K562 (cell line): ENCODE measurements around the gene CXCL9. TPM values are rescaled to one million over a fixed set of nuclear protein-coding genes. Genes with fewer than 3 reads are reported as not detected.
"Not testable (repeated sequence)": the region's sequence is repeated elsewhere in the genome, so short reads cannot be mapped to it uniquely, and the experiment has no call there.

Experiments used
- ATAC-seq: fragments of 200-7000 bp; cut with Tn5 transposase; 3 replicates; pipeline ENCODE4 v1.9.1; 2020; ENCODE audit warnings: moderate library complexity
- BruUV-seq: library from RNA; stranded (reverse); fragments of 400-500 nt; replicated peaks from 2 replicates; lab custom pipeline; 2021; lab: Mats Ljungman, UMichigan
- CTCF ChIA-PET: fragments of 300-600 bp; formaldehyde crosslinking; extraction: SDS; loops from one replicate; lab custom pipeline; 2021; ENCODE audit warnings: low intra/inter-chr PET ratio; lab: Yijun Ruan, JAX
- POLR2A ChIA-PET: fragments of 300-600, 350-650 bp; sonication (Branson Sonifier 250); formaldehyde crosslinking; extraction: SDS; loops from one replicate; lab custom pipeline; 2021; ENCODE audit warnings: antibody characterized with exemption, inconsistent platforms; lab: Yijun Ruan, JAX
- DNase-seq, 4 experiments: peaks; one replicate each; pipeline versions ENCODE4 v3.0.0 to v3.0.0-alpha.2; 2011 to 2018; ENCODE audit warnings: low spot score in 3 of 4, mixed read lengths in 3 of 4; ENCODE audit errors: extremely low read depth in 1 of 4
- FAIRE-seq: peaks from 2 replicates; lab custom pipeline; 2011; peaks lifted over from hg19 to GRCh38; lab: Jason Lieb, UNC
- H2AFZ ChIP-seq: 2 replicates; pipeline ENCODE4 v1.6.0; 2011; ENCODE audit warnings: low read depth, low read length, control low read depth, inconsistent platforms
- H3K27ac ChIP-seq: fragments of 200-600 bp; 3 replicates; pipeline ENCODE4 v1.8.0; 2011; ENCODE audit warnings: low read depth, mild to moderate bottlenecking, control low read depth, inconsistent platforms, low read length, moderate library complexity, mixed read lengths; ENCODE audit errors: extremely low read depth
- H3K27me3 ChIP-seq, 2 experiments: fragments of 300-600 bp in 1 of 2; 2 replicates in 1 of 2; 3 replicates in 1 of 2; pipeline versions ENCODE4 v1.6.0 to v1.8.0; 2011; ENCODE audit warnings: inconsistent platforms in 2 of 2, low read length in 2 of 2, mild to moderate bottlenecking in 1 of 2, mixed read lengths in 1 of 2, moderate library complexity in 1 of 2; ENCODE audit not compliant: control insufficient read depth in 2 of 2, insufficient read depth in 2 of 2
- H3K36me3 ChIP-seq: fragments of 300-600 bp; 3 replicates; pipeline ENCODE4 v1.8.0; 2011; ENCODE audit warnings: mild to moderate bottlenecking, low read length, inconsistent platforms; ENCODE audit not compliant: control insufficient read depth, insufficient read depth
- H3K4me1 ChIP-seq, 2 experiments: fragments of 200-600 bp in 1 of 2; replicated peaks in 1 of 2; 2 replicates in 1 of 2; 3 replicates in 1 of 2; pipeline versions ENCODE4 v1.5.1 to v1.8.0; 2011; ENCODE audit warnings: inconsistent platforms in 2 of 2, low read length in 2 of 2, mild to moderate bottlenecking in 1 of 2, mixed read lengths in 1 of 2, moderate library complexity in 1 of 2; ENCODE audit not compliant: control insufficient read depth in 2 of 2, insufficient read depth in 2 of 2
- H3K4me2 ChIP-seq: 2 replicates; pipeline ENCODE4 v1.6.1; 2011; ENCODE audit warnings: low read length, control low read depth, inconsistent platforms, mixed read lengths; ENCODE audit not compliant: insufficient read depth
- H3K4me3 ChIP-seq: fragments of 200-600 bp; sonication (generic), shearing (Covaris generic); 2 replicates; pipeline ENCODE4 v1.5.1; 2016; ENCODE audit warnings: control low read depth, inconsistent platforms
- H3K79me2 ChIP-seq: fragments of 200-600 bp; 3 replicates; pipeline ENCODE4 v1.8.0; 2011; ENCODE audit warnings: low read length, inconsistent platforms; ENCODE audit not compliant: control insufficient read depth, insufficient read depth
- H3K9ac ChIP-seq, 2 experiments: 2 replicates each; pipeline versions ENCODE4 v1.6.0 to v1.6.1; 2011; ENCODE audit warnings: low read depth in 2 of 2, low read length in 2 of 2, control low read depth in 1 of 2, inconsistent platforms in 1 of 2, mild to moderate bottlenecking in 1 of 2, mixed read lengths in 1 of 2; ENCODE audit not compliant: insufficient read depth in 1 of 2
- H3K9me1 ChIP-seq: one replicate; pipeline ENCODE4 v1.6.0; 2011; ENCODE audit warnings: inconsistent platforms, mild to moderate bottlenecking, low read length, moderate library complexity; ENCODE audit not compliant: control insufficient read depth, insufficient read depth
- H3K9me3 ChIP-seq: replicated peaks from 2 replicates; pipeline ENCODE4 v1.5.1; 2011; ENCODE audit warnings: low read depth, low read length, inconsistent platforms; ENCODE audit not compliant: control insufficient read depth, insufficient read depth
- H4K20me1 ChIP-seq: replicated peaks from 2 replicates; pipeline ENCODE4 v1.6.1; 2011; ENCODE audit warnings: low read length, inconsistent platforms, mixed read lengths; ENCODE audit not compliant: control insufficient read depth, insufficient read depth
- CEBPB ChIP-seq: fragments of 450-650 bp; IDR thresholded peaks from 2 replicates; pipeline ENCODE4 v1.6.1; 2016; ENCODE audit warnings: missing genetic modification characterization, missing compliant biosample characterization
- CGGBP1 ChIP-seq: fragments of 250-450 bp; sonication (Bioruptor Pico); IDR thresholded peaks from 2 replicates; pipeline ENCODE4 v1.9.0; 2021; ENCODE audit warnings: mild to moderate bottlenecking
- DLX4 ChIP-seq: fragments of 250-450 bp; sonication (Bioruptor Pico); IDR thresholded peaks from 2 replicates; pipeline ENCODE4 v1.6.1; 2021; ENCODE audit warnings: mild to moderate bottlenecking
- ELF4 ChIP-seq: fragments of 450-650 bp; formaldehyde crosslinking; IDR thresholded peaks from 2 replicates; pipeline ENCODE4 v1.4.0; 2022; ENCODE audit warnings: missing genetic modification characterization
- EP300 ChIP-seq: IDR thresholded peaks from 2 replicates; pipeline ENCODE4 v1.6.1; 2012; ENCODE audit warnings: low read length, improper control_type of control experiment
- ETV1 ChIP-seq: fragments of 450-650 bp; conservative IDR thresholded peaks from 2 replicates; pipeline ENCODE4 v1.6.1; 2016; ENCODE audit warnings: missing genetic modification characterization, control low read depth, low read depth, missing compliant biosample characterization
- HDAC8 ChIP-seq: fragments of 450-650 bp; IDR thresholded peaks from 2 replicates; pipeline ENCODE4 v1.6.1; 2016; ENCODE audit warnings: mild to moderate bottlenecking, missing genetic modification characterization, moderate library complexity, missing compliant biosample characterization
- IRF2 ChIP-seq: sonication (generic); formaldehyde crosslinking; IDR thresholded peaks from 2 replicates; pipeline ENCODE4 v1.8.1; 2022; ENCODE audit warnings: mild to moderate bottlenecking, missing genetic modification reagents
- MIER1 ChIP-seq: fragments of 450-650 bp; IDR thresholded peaks from 2 replicates; pipeline ENCODE4 v1.6.1; 2016; ENCODE audit warnings: antibody characterized with exemption, mild to moderate bottlenecking, low read depth
- PTTG1 ChIP-seq: fragments of 450-650 bp; IDR thresholded peaks from 2 replicates; pipeline ENCODE4 v1.6.1; 2016; ENCODE audit warnings: low read depth, mild to moderate bottlenecking, missing genetic modification characterization, missing compliant biosample characterization
- RBM22 ChIP-seq: fragments of 200-400 bp; formaldehyde crosslinking; IDR thresholded peaks from 2 replicates; pipeline ENCODE4 v1.6.1; 2018; ENCODE audit warnings: low read length, low read depth; ENCODE audit not compliant: poor library complexity, severe bottlenecking
- TEAD4 ChIP-seq, 2 experiments: sonication (generic) in 1 of 2; formaldehyde crosslinking in 1 of 2; IDR thresholded peaks; 2 replicates each; pipeline versions ENCODE4 v1.6.1 to v1.8.0; 2012 to 2022; ENCODE audit warnings: borderline replicate concordance in 1 of 2, inconsistent platforms in 1 of 2, low read length in 1 of 2, mild to moderate bottlenecking in 1 of 2, missing genetic modification reagents in 1 of 2
- ZBED1 ChIP-seq: IDR thresholded peaks from 2 replicates; pipeline ENCODE4 v1.6.1; 2014
- WGBS: fragments of 100-300 bp; shearing (Covaris generic); methylation state at CpG from one replicate; pipeline ENCODE4 v1.1.6; 2016; ENCODE audit warnings: low coverage, mixed read lengths; ENCODE audit not compliant: insufficient coverage; ENCODE audit errors: missing lambda C conversion rate; 5-methylcytosine and 5-hydroxymethylcytosine counted together
- in situ Hi-C: fragments of 300-500 bp; cut with MboI; formaldehyde crosslinking; loops from 4 replicates; pipeline ENCODE4 v1.15.0; 2018; ENCODE audit warnings: inconsistent platforms, mixed read lengths
- intact Hi-C: fragments of 100-400 bp; cut with micrococcal nuclease; formaldehyde crosslinking; loops from 2 replicates; pipeline ENCODE4 v1.14.2; 2022
- polyA plus RNA-seq, 8 experiments: library from polyadenylated mRNA; depleted of rRNA in 4 of 8; stranded (reverse) in 5 of 8; unstranded in 3 of 8; fragments of >200 nt; fragmentation: Nextera tagmentation in 2 of 8; fragmentation: Illumina TruSeq in 1 of 8; extraction: Ambion mirVana in 2 of 8; extraction: Trizol in 1 of 8; gene quantifications; 2 replicates each; pipeline versions ENCODE4 v1.2.1 to v1.2.3, GENCODE V29; 2011 to 2014; ENCODE audit warnings: inconsistent platforms in 1 of 8, missing spikeins in 1 of 8
- total RNA-seq, 7 experiments: library from RNA; depleted of rRNA in 6 of 7; stranded (reverse); fragments of >200 nt in 6 of 7; fragmentation: Illumina TruSeq in 2 of 7; extraction: Trizol in 2 of 7; gene quantifications; 2 replicates each; pipeline versions ENCODE4 v1.2.1 to v1.2.3, GENCODE V29; 2011 to 2021; ENCODE audit warnings: low replicate concordance in 1 of 7

CXCL9 gene
- total and polyA plus RNA-seq, 9 of the 15 experiments (the other 6 are each of a cell fraction or from before 2014, with no cell fraction given): not detected

GRCh38 chr4:75998525-75999147, 8.7 kb downstream of the CXCL9 start:
- ChIA-PET CTCF (interaction anchor here (0.9 kb wide), 1 partner anchor 68 kb away, joined by 4 read pairs; no protein-coding TSS in a partner anchor), POLR2A (interaction anchor here (1.1 kb wide), 1 partner anchor 75 kb away, joined by 3 read pairs; the partner anchor contains the start of gene ART3)
- H3K4me2 ChIP-seq, H3K9ac ChIP-seq, H2AFZ ChIP-seq, H3K27ac ChIP-seq, H4K20me1 ChIP-seq, ATAC-seq, H3K36me3 ChIP-seq, H3K27me3 ChIP-seq, BruUV-seq, H3K4me1 ChIP-seq, H3K4me3 ChIP-seq, H3K9me1 ChIP-seq, H3K79me2 ChIP-seq, H3K9me3 ChIP-seq, FAIRE-seq, DNase-seq: not testable (repeated sequence)
- intact Hi-C loops: loop anchor here (5.0 kb wide), 2 partner anchors 429 to 499 kb away; no protein-coding TSS in a partner anchor
- in situ Hi-C loops: loop anchor here (5.0 kb wide), 1 partner anchor 69 kb away; no protein-coding TSS in a partner anchor
- 56% methylated on average over 2 of the region's 2 CpGs for WGBS

GRCh38 chr4:75997946-75998345, 9.4 kb downstream of the CXCL9 start:
- in situ Hi-C loops (loop anchor here (5.0 kb wide), 1 partner anchor 69 kb away; no protein-coding TSS in a partner anchor), intact Hi-C loops (loop anchor here (5.0 kb wide), 2 partner anchors 429 to 499 kb away; no protein-coding TSS in a partner anchor)
- H3K4me2 ChIP-seq: no peak overlapping the region
- no peak for DNase-seq
- H3K36me3 ChIP-seq: no peaks in the 10 kb centered on the region
- H3K79me2 ChIP-seq: no peaks in the 10 kb centered on the region
- ATAC-seq: no peak
- H3K27me3 ChIP-seq: no peaks in the 10 kb centered on the region
- TF ChIP-seq RBM22 (no peak), TEAD4 (IDR thresholded peaks at IDR 0.05; ENCODE audit: low read length) (no peak), TEAD4 (CRISPR knock-in tag; IDR thresholded peaks at IDR 0.05; ENCODE audit: borderline replicate concordance) (no peak), IRF2 (CRISPR knock-in tag) (no peak), ELF4 (CRISPR knock-in tag) (no peak), ETV1 (no peak), MIER1 (no peak), ZBED1 (no peak), EP300 (no peak), HDAC8 (tag) (no peak), DLX4 (no peak), PTTG1 (tag) (no peak), CEBPB (no peak), CGGBP1 (CRISPR knock-in tag) (no peak)
- H3K27ac ChIP-seq: no peak overlapping the region
- no peak overlapping the region for H3K4me3 ChIP-seq
- no peaks in the 10 kb centered on the region for H3K9me3 ChIP-seq
- H3K9ac ChIP-seq: no peak overlapping the region
- WGBS: 4% methylated on average over 2 of the region's 2 CpGs
- no TSS peak for BruUV-seq
- H3K9me1 ChIP-seq: no peaks in the 10 kb centered on the region
- FAIRE-seq: no peak
- POLR2A ChIA-PET: no interaction called here
- no peaks in the 10 kb centered on the region for H4K20me1 ChIP-seq
- no peak overlapping the region for H2AFZ ChIP-seq
- peaks cover 0 to 5% of the 10 kb centered on the region in 2 experiments; a peak in 2 of 5 replicates for H3K4me1 ChIP-seq
- CTCF ChIA-PET: interaction anchor here (0.9 kb wide), 1 partner anchor 69 kb away, joined by 4 read pairs; no protein-coding TSS in a partner anchor
